Astrocyte of the spinal cord (primary cell): ENCODE measurements around the gene PLEKHA4.

Experiments
- DNase-seq: peaks from one replicate; pipeline ENCODE4 v3.0.0; 2011; ENCODE audit warnings: low read depth, low spot score
- H3K4me3 ChIP-seq: 2 replicates; pipeline ENCODE4 v1.5.1; 2011; ENCODE audit warnings: low read depth, mild to moderate bottlenecking, low read length, moderate library complexity
- CTCF ChIP-seq: IDR thresholded peaks from 2 replicates; pipeline ENCODE4 v1.5.1; 2012; ENCODE audit warnings: low read depth, mild to moderate bottlenecking, low read length, inconsistent platforms
- in situ Hi-C: cut with HindIII; loops from 2 replicates; pipeline ENCODE4 v1.10.0; 2017; ENCODE audit warnings: low sequenced_read_pairs

The PLEKHA4 gene

DNA sequence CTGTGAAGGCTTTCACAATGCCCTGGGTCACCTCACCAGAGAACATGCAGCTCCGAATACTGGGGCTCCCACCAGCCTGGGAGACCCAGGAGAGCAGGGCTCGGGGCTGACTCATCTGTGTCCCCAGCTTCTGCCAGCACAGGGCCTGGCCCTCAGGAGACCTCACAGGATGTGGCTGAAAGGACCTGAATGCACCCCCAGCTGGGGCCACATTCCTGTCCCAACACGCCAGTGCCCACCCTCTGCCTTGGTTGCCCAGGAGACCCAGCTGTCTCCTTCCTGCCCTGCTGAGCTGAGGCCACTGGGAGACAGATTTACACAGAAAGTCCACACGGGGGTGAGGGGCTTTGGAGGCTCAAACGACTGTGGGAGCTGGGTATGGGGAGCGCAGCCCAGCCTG, 69.5 kb downstream of the PLEKHA4 start:
- H3K4me3 ChIP-seq: no peak overlapping the region
- DNase-seq: peak; percentile 55
- no peak for TF ChIP-seq CTCF
- in situ Hi-C loops: no loop called here

DNA sequence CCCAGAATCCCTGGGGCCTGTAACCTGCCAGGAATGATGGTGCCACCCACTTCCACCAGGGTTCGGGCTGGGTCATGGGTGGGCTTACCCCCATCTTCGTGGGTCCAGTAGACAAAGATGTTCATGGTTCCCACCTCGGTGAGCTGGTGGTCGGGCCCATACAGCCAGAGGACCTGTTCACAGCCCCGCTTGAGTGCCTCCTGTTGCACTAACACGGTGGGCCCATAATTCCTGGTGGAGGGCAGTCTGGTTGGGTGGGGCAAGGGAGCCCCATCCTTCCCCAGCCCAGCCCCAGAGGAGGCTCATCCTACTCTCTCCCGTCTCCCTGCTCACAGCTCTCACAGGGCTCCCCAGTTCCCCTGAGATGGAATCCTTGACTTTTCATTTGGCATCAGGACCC, 71.3 kb downstream of the PLEKHA4 start:
- TF ChIP-seq CTCF: no peak
- no peak for DNase-seq
- H3K4me3 ChIP-seq: no peak overlapping the region
- in situ Hi-C loops: no loop called here

GRCh38 chr19:48796298-48797083, 71.9 kb downstream of the PLEKHA4 start:
- in situ Hi-C loops: no loop called here
- no peak for TF ChIP-seq CTCF
- DNase-seq: no peak
- H3K4me3 ChIP-seq: no peak overlapping the region

DNA sequence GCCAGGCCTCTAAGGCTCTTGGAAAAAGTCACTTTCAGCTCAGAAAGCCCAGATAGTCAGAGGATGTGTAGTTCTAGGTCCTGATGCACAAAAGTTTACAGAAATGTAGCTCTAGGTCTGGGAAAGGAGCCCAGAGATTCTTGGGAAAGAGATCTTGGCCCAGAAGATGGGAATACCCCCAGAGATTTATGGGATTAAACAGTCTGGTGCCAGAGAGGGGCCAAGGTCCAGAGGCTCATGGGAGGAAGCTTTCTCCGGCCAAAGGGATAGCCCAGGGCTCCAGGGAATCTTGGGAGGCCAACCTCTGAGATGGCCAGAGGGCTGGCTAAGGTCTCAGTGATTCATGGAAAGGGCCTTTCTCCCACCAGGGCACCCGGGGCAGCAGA, 72.7 kb downstream of the PLEKHA4 start:
- in situ Hi-C loops: no loop called here

DNA sequence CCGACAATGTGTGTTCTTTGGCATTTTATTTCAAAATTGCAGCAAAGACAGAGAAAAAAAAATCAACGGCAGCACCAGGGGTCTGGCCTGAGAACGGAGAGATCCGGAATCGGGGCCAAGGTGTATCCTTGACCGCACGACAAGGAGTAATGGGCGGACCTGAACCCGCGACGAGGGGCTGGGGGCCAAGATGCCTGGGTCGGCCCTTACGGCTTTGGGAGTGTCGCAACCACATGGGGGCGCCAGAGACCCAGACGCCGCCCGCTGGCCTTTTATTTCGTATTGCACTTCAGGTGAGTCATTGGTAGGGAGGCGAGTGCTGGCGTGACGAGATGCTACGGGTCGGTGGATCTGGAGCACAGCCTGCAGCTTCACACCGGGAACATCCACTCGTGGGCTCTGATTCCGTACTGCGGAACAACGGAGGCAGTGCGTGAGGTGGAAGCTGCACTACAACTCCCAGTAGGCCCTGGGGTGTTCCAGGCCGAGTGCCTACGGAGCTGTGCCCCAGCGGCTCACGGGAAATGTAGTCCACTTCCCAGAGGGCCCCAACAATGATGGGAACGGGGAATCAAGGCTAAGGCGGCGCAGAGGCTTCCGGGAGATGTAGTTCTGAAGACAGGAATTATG, 73.2 kb downstream of the PLEKHA4 start:
- TF ChIP-seq CTCF: peak; percentile 95
- H3K4me3 ChIP-seq: peak overlapping the region; percentile 45
- DNase-seq: peak; percentile 94
- in situ Hi-C loops: no loop called here

More for the DNA sequence above, 72.7 kb downstream of the PLEKHA4 start:
- no peak for TF ChIP-seq CTCF
- no peak overlapping the region for H3K4me3 ChIP-seq
- DNase-seq: no peak

DNA sequence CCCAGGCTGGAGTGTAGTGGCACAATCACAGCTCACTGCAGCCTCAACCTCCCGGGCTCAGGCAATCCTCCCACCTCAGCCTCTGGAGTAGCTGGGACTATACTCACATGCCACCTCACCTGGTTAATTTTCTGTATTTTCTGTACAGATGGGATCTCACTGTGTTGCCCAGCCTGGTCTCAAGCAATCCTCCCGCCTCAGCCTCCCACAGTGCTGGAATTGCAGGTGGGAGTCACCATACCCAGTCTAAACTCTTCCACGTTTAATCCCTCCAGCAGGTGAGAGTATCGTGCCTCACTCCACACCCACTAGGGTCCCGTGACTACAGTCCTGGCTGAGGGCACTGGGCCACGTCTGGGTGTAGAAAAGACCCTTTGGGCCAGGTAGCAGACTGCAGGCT, 74.1 kb downstream of the PLEKHA4 start:
- in situ Hi-C loops: no loop called here
- no peak for DNase-seq
- no peak for TF ChIP-seq CTCF
- H3K4me3 ChIP-seq: no peak overlapping the region
